ENCODE measurements around the gene KDM4C.
"Not testable (repeated sequence)": the region's sequence is repeated elsewhere in the genome, so short reads cannot be mapped to it uniquely, and the experiment has no call there.

Gene KDM4C

GRCh38 chr9:6757456-6758247 lies at the start of gene KDM4C:
TSS of gene KDM4C (plus strand) at chr9:6757973. CDS start at chr9:6792989, 35,016 bp downstream.
- no peak for TF ChIP-seq CTCF (IDR thresholded peaks at IDR 0.05; ENCODE audit: low read depth, low read length, missing control alignments)
- DNase-seq (ENCODE audit: extremely low read depth, low read depth): peak; percentile 79
- H3K4me3 ChIP-seq (replicated peaks; ENCODE audit: low read depth, low read length): peak within 1 kb of the TSS; percentile 81

GRCh38 chr9:6708732-6709131 lies 49.0 kb upstream of the KDM4C start:
- no peak overlapping the region for H3K4me3 ChIP-seq (replicated peaks; ENCODE audit: low read depth, low read length)
- no peak for DNase-seq (ENCODE audit: extremely low read depth, low read depth)
- no peak for TF ChIP-seq CTCF (IDR thresholded peaks at IDR 0.05; ENCODE audit: low read depth, low read length, missing control alignments)

- H3K4me3 ChIP-seq (replicated peaks; ENCODE audit: low read depth, low read length): no peak overlapping the region
- TF ChIP-seq CTCF (IDR thresholded peaks at IDR 0.05; ENCODE audit: low read depth, low read length, missing control alignments): no peak
- DNase-seq (ENCODE audit: extremely low read depth, low read depth): peak; percentile 12
Observed at GRCh38 chr9:6711403-6711802, 46.4 kb upstream of the KDM4C start.

- DNase-seq (ENCODE audit: extremely low read depth, low read depth): no peak
- H3K4me3 ChIP-seq (replicated peaks; ENCODE audit: low read depth, low read length): no peak overlapping the region
- TF ChIP-seq CTCF (IDR thresholded peaks at IDR 0.05; ENCODE audit: low read depth, low read length, missing control alignments): no peak
Observed at GRCh38 chr9:6712041-6712440, 45.7 kb upstream of the KDM4C start.

GRCh38 chr9:6714176-6714575 lies 43.6 kb upstream of the KDM4C start:
- DNase-seq (ENCODE audit: extremely low read depth, low read depth): no peak
- no peak overlapping the region for H3K4me3 ChIP-seq (replicated peaks; ENCODE audit: low read depth, low read length)
- no peak for TF ChIP-seq CTCF (IDR thresholded peaks at IDR 0.05; ENCODE audit: low read depth, low read length, missing control alignments)

GRCh38 chr9:6715153-6715754 lies 42.5 kb upstream of the KDM4C start:
- H3K4me3 ChIP-seq (replicated peaks; ENCODE audit: low read depth, low read length): peak overlapping the region; percentile 31; the same call in 1 of the 2 replicates
- DNase-seq (ENCODE audit: extremely low read depth, low read depth): not testable (repeated sequence)

- DNase-seq (ENCODE audit: extremely low read depth, low read depth): no peak
- H3K4me3 ChIP-seq (replicated peaks; ENCODE audit: low read depth, low read length): peak overlapping the region; percentile 31
Observed at GRCh38 chr9:6715755-6716643, 41.8 kb upstream of the KDM4C start.

More at GRCh38 chr9:6715755-6716643, 41.8 kb upstream of the KDM4C start:
- TF ChIP-seq CTCF (IDR thresholded peaks at IDR 0.05; ENCODE audit: low read depth, low read length, missing control alignments): no peak

Data from HFF-Myc (cell line).